Measurements from ENCODE around the gene ELMO1. TPM values are rescaled to one million over a fixed set of nuclear protein-coding genes. Genes with fewer than 3 reads are reported as not detected.

Gene ELMO1
- polyA plus RNA-seq, 1 donor (not counting 4 experiments of a cell fraction or from before 2014, with no cell fraction given): not detected

DNA sequence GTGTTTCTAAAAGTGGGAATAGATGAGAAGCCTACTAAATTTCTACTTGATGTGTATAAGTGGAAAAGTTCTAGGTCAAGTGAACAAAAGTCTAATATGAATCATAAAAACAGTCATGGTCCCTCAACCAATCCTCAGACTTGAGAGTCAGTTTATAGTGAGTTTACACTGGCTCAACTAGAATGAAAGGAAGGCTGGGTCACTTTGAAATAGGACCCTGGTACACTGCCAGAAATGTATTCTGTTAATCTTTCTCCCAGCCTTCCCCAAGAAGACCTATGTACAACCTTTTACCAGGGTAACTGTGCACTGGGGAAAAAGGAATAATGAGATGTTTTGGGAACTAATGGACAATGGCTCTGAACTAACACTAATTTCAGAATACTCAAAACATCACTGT is 17.3 kb downstream of the ELMO1 start:
- H3K9me1 ChIP-seq (ENCODE audit: control insufficient read depth, extremely low read depth, insufficient read depth, low read length): no peaks in the 10 kb centered on the region
- FAIRE-seq: no peak
- H2AFZ ChIP-seq (ENCODE audit: control insufficient read depth, low read length): no peak overlapping the region
- dilution Hi-C loops (cut with MboI; ENCODE audit: extremely low pct_ligation_motif_present, low sequenced_read_pairs): no loop called here
- no peak for TF ChIP-seq CTCF (optimal IDR thresholded peaks at IDR 0.05 in 1 of 3, IDR thresholded peaks at IDR 0.05 in 1 of 3, conservative IDR thresholded peaks at IDR 0.05 in 1 of 3; ENCODE audit: extremely low read depth in 1 of 3, insufficient read depth in 2 of 3, low read length in 3 of 3)
- TF ChIP-seq EZH2 (IDR thresholded peaks at IDR 0.05; ENCODE audit: low read length): no peak
- no peaks in the 10 kb centered on the region for H3K9me3 ChIP-seq (ENCODE audit: control insufficient read depth, low read depth, low read length)
- no peaks in the 10 kb centered on the region for H4K20me1 ChIP-seq (ENCODE audit: control insufficient read depth, extremely low read depth, insufficient read depth, low read length)
- H3K4me2 ChIP-seq (ENCODE audit: control insufficient read depth, extremely low read depth, insufficient read depth, low read depth, low read length): no peak overlapping the region
- H3K9ac ChIP-seq (ENCODE audit: control insufficient read depth, extremely low read depth, insufficient read depth, low read length): no peak overlapping the region
- DNase-seq (ENCODE audit: low read depth, low spot score): no peak
- no peak overlapping the region for H3K4me3 ChIP-seq (ENCODE audit: control insufficient read depth in 2 of 3, extremely low read depth in 1 of 3, insufficient read depth in 2 of 3, low read depth in 1 of 3, low read length in 3 of 3)
- no peaks in the 10 kb centered on the region for H3K79me2 ChIP-seq (ENCODE audit: control insufficient read depth, insufficient read depth, low read length)
- no peaks in the 10 kb centered on the region for H3K27me3 ChIP-seq (ENCODE audit: control insufficient read depth, extremely low read depth, insufficient read depth, low read length)
- H3K36me3 ChIP-seq (ENCODE audit: control insufficient read depth in 2 of 2, extremely low read depth in 1 of 2, insufficient read depth in 2 of 2, low read length in 2 of 2): no peaks in the 10 kb centered on the region
- no peak overlapping the region for H3K27ac ChIP-seq (ENCODE audit: control insufficient read depth, insufficient read depth, low read length)
- no peaks in the 10 kb centered on the region for H3K4me1 ChIP-seq (ENCODE audit: control insufficient read depth, extremely low read depth, insufficient read depth, low read length)

- no peaks in the 10 kb centered on the region for H3K79me2 ChIP-seq (ENCODE audit: control insufficient read depth, insufficient read depth, low read length)
- dilution Hi-C loops (cut with MboI; ENCODE audit: extremely low pct_ligation_motif_present, low sequenced_read_pairs): no loop called here
- H3K27ac ChIP-seq (ENCODE audit: control insufficient read depth, insufficient read depth, low read length): no peak overlapping the region
- FAIRE-seq (no peak), DNase-seq (ENCODE audit: low read depth, low spot score) (no peak)
- no peak overlapping the region for H3K4me2 ChIP-seq (ENCODE audit: control insufficient read depth, extremely low read depth, insufficient read depth, low read depth, low read length)
- H4K20me1 ChIP-seq (ENCODE audit: control insufficient read depth, extremely low read depth, insufficient read depth, low read length): no peaks in the 10 kb centered on the region
- H3K9ac ChIP-seq (ENCODE audit: control insufficient read depth, extremely low read depth, insufficient read depth, low read length): no peak overlapping the region
- H3K9me1 ChIP-seq (ENCODE audit: control insufficient read depth, extremely low read depth, insufficient read depth, low read length): no peaks in the 10 kb centered on the region
- H3K4me1 ChIP-seq (ENCODE audit: control insufficient read depth, extremely low read depth, insufficient read depth, low read length): no peaks in the 10 kb centered on the region
- H3K9me3 ChIP-seq (ENCODE audit: control insufficient read depth, low read depth, low read length): no peaks in the 10 kb centered on the region
- H3K27me3 ChIP-seq (ENCODE audit: control insufficient read depth, extremely low read depth, insufficient read depth, low read length): no peaks in the 10 kb centered on the region
- TF ChIP-seq EZH2 (IDR thresholded peaks at IDR 0.05; ENCODE audit: low read length) (no peak), CTCF (optimal IDR thresholded peaks at IDR 0.05 in 1 of 3, IDR thresholded peaks at IDR 0.05 in 1 of 3, conservative IDR thresholded peaks at IDR 0.05 in 1 of 3; ENCODE audit: extremely low read depth in 1 of 3, insufficient read depth in 2 of 3, low read length in 3 of 3) (no peak)
- H2AFZ ChIP-seq (ENCODE audit: control insufficient read depth, low read length): no peak overlapping the region
- no peak overlapping the region for H3K4me3 ChIP-seq (ENCODE audit: control insufficient read depth in 2 of 3, extremely low read depth in 1 of 3, insufficient read depth in 2 of 3, low read depth in 1 of 3, low read length in 3 of 3)
- H3K36me3 ChIP-seq (ENCODE audit: control insufficient read depth in 2 of 2, extremely low read depth in 1 of 2, insufficient read depth in 2 of 2, low read length in 2 of 2): no peaks in the 10 kb centered on the region
These were observed 18.0 kb downstream of the ELMO1 start for GRCh38 chr7:37430640-37431039.

All from keratinocyte (primary cell).